IMR-90 (cell line): ENCODE data around the gene SLC23A1. TPM values are rescaled to one million over a fixed set of nuclear protein-coding genes. Genes with fewer than 3 reads are reported as not detected.
A peak's percentile ranks its signal among the peaks of the same experiment; 100 is the strongest.

Experiments used
- ATAC-seq: fragments of 200-7000 bp; cut with Tn5 transposase; 2 replicates; pipeline ENCODE4 v1.9.1; 2020; ENCODE audit warnings: low read depth, mild to moderate bottlenecking, moderate library complexity
- BruUV-seq: library from RNA; stranded (reverse); fragments of 400-500 nt; replicated peaks from 2 replicates; lab custom pipeline; 2021; lab: Mats Ljungman, UMichigan
- CTCF ChIA-PET: fragments of 300-600 bp; formaldehyde crosslinking; extraction: SDS; loops from one replicate; lab custom pipeline; 2021; ENCODE audit warnings: antibody characterized with exemption; lab: Yijun Ruan, JAX
- POLR2A ChIA-PET: fragments of 300-600 bp; sonication (Branson Sonifier 250); formaldehyde crosslinking; loops from one replicate; lab custom pipeline; 2022; ENCODE audit warnings: antibody characterized with exemption; ENCODE audit not compliant: unreplicated experiment; lab: Charles Lee
- DNase-seq: peaks from one replicate; pipeline ENCODE4 v3.0.0; 2013
- H2AFZ ChIP-seq: replicated peaks from 2 replicates; pipeline ENCODE3; 2013; ENCODE audit warnings: low read length, mild to moderate bottlenecking; ENCODE audit not compliant: poor library complexity
- H2AK5ac ChIP-seq: 2 replicates; pipeline ENCODE4 v1.6.1; 2013; ENCODE audit warnings: low read depth, low read length, inconsistent platforms
- H2AK9ac ChIP-seq: replicated peaks from 2 replicates; pipeline ENCODE3; 2013; ENCODE audit warnings: mild to moderate bottlenecking, low read depth, low read length, moderate library complexity; ENCODE audit not compliant: poor library complexity
- H2BK120ac ChIP-seq: 2 replicates; pipeline ENCODE4 v1.6.1; 2013; ENCODE audit warnings: low read depth, low read length, inconsistent platforms
- H2BK15ac ChIP-seq: 3 replicates; pipeline ENCODE4 v1.6.1; 2013; ENCODE audit warnings: low read depth, low read length, inconsistent platforms
- H2BK20ac ChIP-seq: 2 replicates; pipeline ENCODE4 v1.6.1; 2013; ENCODE audit warnings: low read depth, mild to moderate bottlenecking, inconsistent platforms, low read length, moderate library complexity
- H2BK5ac ChIP-seq: 2 replicates; pipeline ENCODE4 v1.6.1; 2013; ENCODE audit warnings: mild to moderate bottlenecking, low read depth, low read length, inconsistent platforms; ENCODE audit not compliant: poor library complexity, severe bottlenecking
- H3K14ac ChIP-seq: replicated peaks from 2 replicates; pipeline ENCODE4 v1.6.1; 2013; ENCODE audit warnings: low read depth, low read length, inconsistent platforms
- H3K18ac ChIP-seq: 2 replicates; pipeline ENCODE4 v1.6.1; 2013; ENCODE audit warnings: low read depth, low read length, control low read depth
- H3K23ac ChIP-seq: 2 replicates; pipeline ENCODE4 v1.6.1; 2013; ENCODE audit warnings: low read depth, low read length, inconsistent platforms
- H3K27ac ChIP-seq: 2 replicates; pipeline ENCODE4 v1.5.1; 2013; ENCODE audit warnings: mild to moderate bottlenecking, control low read depth, low read length; ENCODE audit not compliant: insufficient read depth
- H3K27me3 ChIP-seq: 2 replicates; pipeline ENCODE4 v1.6.1; 2013; ENCODE audit warnings: low read length; ENCODE audit not compliant: control insufficient read depth, insufficient read depth
- H3K36me3 ChIP-seq: 2 replicates; pipeline ENCODE4 v1.6.1; 2013; ENCODE audit warnings: low read length, mixed read lengths; ENCODE audit not compliant: control insufficient read depth, insufficient read depth
- H3K4ac ChIP-seq: 2 replicates; pipeline ENCODE4 v1.6.1; 2013; ENCODE audit warnings: low read depth, low read length, inconsistent platforms
- H3K4me1 ChIP-seq: 2 replicates; pipeline ENCODE4 v1.6.1; 2013; ENCODE audit warnings: low read length, mixed read lengths; ENCODE audit not compliant: control insufficient read depth, insufficient read depth
- H3K4me2 ChIP-seq: 2 replicates; pipeline ENCODE4 v1.6.1; 2013; ENCODE audit warnings: low read depth, mild to moderate bottlenecking, control low read depth, low read length, moderate library complexity
- H3K4me3 ChIP-seq: 2 replicates; pipeline ENCODE4 v1.5.1; 2013; ENCODE audit warnings: low read depth, mild to moderate bottlenecking, control low read depth, low read length, moderate library complexity; ENCODE audit not compliant: insufficient read depth
- H3K56ac ChIP-seq: 2 replicates; pipeline ENCODE4 v1.6.1; 2013; ENCODE audit warnings: low read length, inconsistent platforms; ENCODE audit not compliant: insufficient read depth; ENCODE audit errors: extremely low read depth
- H3K79me1 ChIP-seq, 2 experiments: 2 replicates each; pipeline ENCODE4 v1.6.1; 2013; ENCODE audit warnings: low read length in 2 of 2, inconsistent platforms in 1 of 2, low read depth in 1 of 2
- H3K9ac ChIP-seq: 2 replicates; pipeline ENCODE4 v1.6.1; 2013; ENCODE audit warnings: low read depth, low read length, control low read depth
- H3K9me1 ChIP-seq: 2 replicates; pipeline ENCODE4 v1.6.1; 2013; ENCODE audit warnings: low read length, inconsistent platforms; ENCODE audit not compliant: insufficient read depth
- H3K9me3 ChIP-seq: 2 replicates; pipeline ENCODE4 v1.6.1; 2013; ENCODE audit warnings: low read length; ENCODE audit not compliant: control insufficient read depth, insufficient read depth
- H4K20me1 ChIP-seq: 2 replicates; pipeline ENCODE4 v1.6.1; 2013; ENCODE audit warnings: low read length, inconsistent platforms; ENCODE audit not compliant: insufficient read depth
- H4K5ac ChIP-seq: 2 replicates; pipeline ENCODE4 v1.6.1; 2013; ENCODE audit warnings: mild to moderate bottlenecking, low read depth, low read length, control low read depth
- H4K8ac ChIP-seq, 2 experiments: 2 replicates each; pipeline ENCODE4 v1.6.1; 2013; ENCODE audit warnings: low read depth in 2 of 2, low read length in 2 of 2, control low read depth in 1 of 2, inconsistent platforms in 1 of 2
- H4K91ac ChIP-seq: 2 replicates; pipeline ENCODE4 v1.6.1; 2013; ENCODE audit warnings: low read depth, low read length, inconsistent platforms; ENCODE audit not compliant: insufficient read depth
- CHD1 ChIP-seq: IDR thresholded peaks from 2 replicates; pipeline ENCODE4 v1.6.1; 2012; ENCODE audit warnings: low read depth, low read length, improper control_type of control experiment
- CTCF ChIP-seq: conservative IDR thresholded peaks from 2 replicates; pipeline ENCODE4 v1.5.1; 2012; ENCODE audit warnings: mild to moderate bottlenecking, low read depth, low read length, improper control_type of control experiment
- MAFK ChIP-seq: IDR thresholded peaks from 2 replicates; pipeline ENCODE4 v1.6.1; 2012; ENCODE audit warnings: low read depth, low read length, improper control_type of control experiment
- MAZ ChIP-seq: IDR thresholded peaks from 2 replicates; pipeline ENCODE4 v1.6.1; 2012; ENCODE audit warnings: low read depth, mild to moderate bottlenecking, low read length, improper control_type of control experiment, moderate library complexity, borderline replicate concordance
- MXI1 ChIP-seq: IDR thresholded peaks from 2 replicates; pipeline ENCODE4 v1.6.1; 2012; ENCODE audit warnings: low read depth, mild to moderate bottlenecking, low read length, moderate library complexity, borderline replicate concordance
- NFE2L2 ChIP-seq: fragments of 150-350 bp; IDR thresholded peaks from 2 replicates; pipeline ENCODE4 v1.6.1; 2016; ENCODE audit warnings: low read depth, mild to moderate bottlenecking, low read length
- POLR2A ChIP-seq: IDR thresholded peaks from 2 replicates; pipeline ENCODE4 v1.6.1; 2012; ENCODE audit warnings: mild to moderate bottlenecking, low read depth, low read length
- RAD21 ChIP-seq: IDR thresholded peaks from 2 replicates; pipeline ENCODE4 v1.6.1; 2012; ENCODE audit warnings: low read length, improper control_type of control experiment
- SMC3 ChIP-seq: fragments of 150-350 bp; IDR thresholded peaks from 2 replicates; pipeline ENCODE4 v1.6.1; 2016; ENCODE audit warnings: low read depth, mild to moderate bottlenecking, antibody characterized with exemption, low read length, moderate library complexity
- WGBS, 2 experiments: methylation state at CpG; one replicate each; pipeline versions ENCODE4 v1.1.5 to v1.1.7; 2013; ENCODE audit warnings: missing lambda C conversion rate in 2 of 2; ENCODE audit not compliant: insufficient read length in 1 of 2; ENCODE audit errors: extremely low coverage in 2 of 2; 5-methylcytosine and 5-hydroxymethylcytosine counted together
- dilution Hi-C: fragments of 300-500 bp; cut with HindIII; formaldehyde crosslinking; loops from one replicate; pipeline ENCODE4 v1.14.3; 2018; ENCODE audit warnings: low sequenced_read_pairs; ENCODE audit not compliant: unreplicated experiment
- in situ Hi-C: fragments of 300-500 bp; cut with MboI; formaldehyde crosslinking; loops from 3 replicates; pipeline ENCODE4 v1.14.3; 2019; ENCODE audit warnings: low sequenced_read_pairs, inconsistent platforms, mixed read lengths
- intact Hi-C: fragments of 100-400 bp; cut with micrococcal nuclease; formaldehyde crosslinking; loops from 2 replicates; pipeline ENCODE4 v1.10.0; 2022
- polyA plus RNA-seq, 3 experiments: library from polyadenylated mRNA; depleted of rRNA; stranded (reverse); fragments of >200 nt; gene quantifications; 2 replicates each; pipeline ENCODE4 v1.2.3, GENCODE V29; 2012; ENCODE audit warnings: low replicate concordance in 1 of 3
- total RNA-seq: library from RNA; depleted of rRNA; stranded (reverse); fragments of >200 nt; gene quantifications from 2 replicates; pipeline ENCODE4 v1.2.3, GENCODE V29; 2012
- TF ChIP-seq, protein P1 (sequence below): fragments of 150-350 bp; IDR thresholded peaks from 2 replicates; pipeline ENCODE4 v1.6.1; 2017; ENCODE audit warnings: mild to moderate bottlenecking, antibody characterized with exemption, low read length, low read depth

SLC23A1 gene
- total and polyA plus RNA-seq, 2 of the 4 experiments (the other 2 are of a cell fraction), result not detected

GRCh38 chr5:139341689-139342422 lies 41.2 kb downstream of the SLC23A1 start, which contains the start of gene PAIP2:
TSS of gene PAIP2 (plus strand) at chr5:139341854. CDS start at chr5:139363785, 21,931 bp downstream.
- Histone ChIP-seq H3K4me3 (peak within 1 kb of the TSS; percentile 76), H2BK20ac (no peak within 1 kb of the TSS), H3K14ac (peak within 1 kb of the TSS; percentile 96), H4K20me1 (peaks cover 54% of the 10 kb centered on the region), H2BK15ac (peak within 1 kb of the TSS; percentile 13; the same call in 1 of the 3 replicates), H4K91ac (peak within 1 kb of the TSS; percentile 83), H3K4me1 (peaks cover 3% of the 10 kb centered on the region), H3K27ac (peak within 1 kb of the TSS; percentile 91), H3K9ac (peak within 1 kb of the TSS; percentile 89), H3K23ac (peak within 1 kb of the TSS; percentile 95), H3K9me1 (peaks cover 8% of the 10 kb centered on the region; the same call in 1 of the 2 replicates), H3K79me1 (peaks cover 0 to 42% of the 10 kb centered on the region in 2 experiments; a peak in 2 of 4 replicates), H3K36me3 (no peaks in the 10 kb centered on the region), H3K4ac (peak within 1 kb of the TSS; percentile 92), H4K8ac (peak within 1 kb of the TSS; percentile 62 to 88), H2BK120ac (peak within 1 kb of the TSS; percentile 29; the same call in 1 of the 2 replicates), H3K56ac (peak within 1 kb of the TSS; percentile 86), H3K18ac (peak within 1 kb of the TSS; percentile 52), H3K27me3 (no peaks in the 10 kb centered on the region), H3K4me2 (peak within 1 kb of the TSS; percentile 91), H2AK9ac (peak within 1 kb of the TSS; percentile 100), H4K5ac (peak within 1 kb of the TSS; percentile 66), H2AK5ac (peak within 1 kb of the TSS; percentile 90), H3K9me3 (no peaks in the 10 kb centered on the region), H2BK5ac (peak within 1 kb of the TSS; percentile 87), H2AFZ (peak within 1 kb of the TSS; percentile 96)
- ChIA-PET POLR2A (interaction anchor here (0.6 kb wide), 2 partner anchors 19 to 201 kb away, joined by 6 to 7 read pairs; no protein-coding TSS in a partner anchor), CTCF (interaction anchor here (0.6 to 1.4 kb wide), 4 partner anchors 12 to 45 kb away, joined by 3 to 4 read pairs (median 4); no protein-coding TSS in a partner anchor)
- ATAC-seq, result peak; percentile 90
- dilution Hi-C loops (no loop called here), intact Hi-C loops (no loop called here), in situ Hi-C loops (no loop called here)
- WGBS, 2 experiments, result 1% methylated on average over 45 of the region's 66 CpGs; no CpG with 5 or more reads in 1 of the 2 experiments
- no peak for TF ChIP-seq NFE2L2
- peak; percentile 88; the same call in 1 of the 2 replicates for TF ChIP-seq CHD1
- peak; percentile 95 for TF ChIP-seq POLR2A
- TF ChIP-seq MXI1, result peak; percentile 96; the same call in 1 of the 2 replicates
- TF ChIP-seq CTCF, result peak; percentile 90
- TF ChIP-seq RAD21, result peak; percentile 51
- no peak for TF ChIP-seq MAFK
- peak; percentile 53 for TF ChIP-seq SMC3
- TF ChIP-seq, protein P1, sequence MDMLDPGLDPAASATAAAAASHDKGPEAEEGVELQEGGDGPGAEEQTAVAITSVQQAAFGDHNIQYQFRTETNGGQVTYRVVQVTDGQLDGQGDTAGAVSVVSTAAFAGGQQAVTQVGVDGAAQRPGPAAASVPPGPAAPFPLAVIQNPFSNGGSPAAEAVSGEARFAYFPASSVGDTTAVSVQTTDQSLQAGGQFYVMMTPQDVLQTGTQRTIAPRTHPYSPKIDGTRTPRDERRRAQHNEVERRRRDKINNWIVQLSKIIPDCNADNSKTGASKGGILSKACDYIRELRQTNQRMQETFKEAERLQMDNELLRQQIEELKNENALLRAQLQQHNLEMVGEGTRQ, result peak; percentile 88
- peak; percentile 75; the same call in 1 of the 2 replicates for TF ChIP-seq MAZ
- BruUV-seq, result no TSS peak
- DNase-seq, result peak; percentile 98
